ENCODE measurements around the gene UBE3D.

Gene UBE3D

GRCh38 chr6:83006270-83006905, 59.3 kb downstream of the UBE3D start:
- Histone ChIP-seq H3K36me3 (ENCODE audit: insufficient read depth, low read length) (peaks cover 40% of the 10 kb centered on the region), H3K9ac (ENCODE audit: insufficient read length) (no peak overlapping the region), H3K27ac (no peak overlapping the region), H3K4me3 (no peak overlapping the region), H3K9me3 (ENCODE audit: low read depth, low read length) (no peaks in the 10 kb centered on the region)
- DNase-seq (ENCODE audit: low read depth, low spot score), result no peak
- TF ChIP-seq POLR2AphosphoS5 (IDR thresholded peaks at IDR 0.05; ENCODE audit: borderline replicate concordance, low read depth, low read length) (no peak), FOXP2 (optimal IDR thresholded peaks at IDR 0.05; ENCODE audit: control extremely low read depth, extremely low read length, insufficient read depth) (no peak), EZH2 (IDR thresholded peaks at IDR 0.05) (no peak)

- Histone ChIP-seq H3K27ac (no peak overlapping the region), H3K9ac (ENCODE audit: insufficient read length) (no peak overlapping the region)
- TF ChIP-seq EZH2 (IDR thresholded peaks at IDR 0.05) (no peak), POLR2AphosphoS5 (IDR thresholded peaks at IDR 0.05; ENCODE audit: borderline replicate concordance, low read depth, low read length) (no peak), FOXP2 (optimal IDR thresholded peaks at IDR 0.05; ENCODE audit: control extremely low read depth, extremely low read length, insufficient read depth) (no peak)
Observed at GRCh38 chr6:82996156-82996555, 69.5 kb downstream of the UBE3D start.

GRCh38 chr6:82995066-82995465, 70.6 kb downstream of the UBE3D start:
- DNase-seq (ENCODE audit: low read depth, low spot score), result no peak
- no peak overlapping the region for H3K9ac ChIP-seq (ENCODE audit: insufficient read length)
- no peak for TF ChIP-seq FOXP2 (optimal IDR thresholded peaks at IDR 0.05; ENCODE audit: control extremely low read depth, extremely low read length, insufficient read depth)
- no peak for TF ChIP-seq POLR2AphosphoS5 (IDR thresholded peaks at IDR 0.05; ENCODE audit: borderline replicate concordance, low read depth, low read length)
- no peak for TF ChIP-seq EZH2 (IDR thresholded peaks at IDR 0.05)
- H3K4me3 ChIP-seq, result no peak overlapping the region
- no peaks in the 10 kb centered on the region for H3K9me3 ChIP-seq (ENCODE audit: low read depth, low read length)
- H3K36me3 ChIP-seq (ENCODE audit: insufficient read depth, low read length), result peaks cover 29% of the 10 kb centered on the region
- H3K27ac ChIP-seq, result no peak overlapping the region

More at GRCh38 chr6:82996156-82996555, 69.5 kb downstream of the UBE3D start:
- no peaks in the 10 kb centered on the region for H3K9me3 ChIP-seq (ENCODE audit: low read depth, low read length)
- no peak overlapping the region for H3K4me3 ChIP-seq
- H3K36me3 ChIP-seq (ENCODE audit: insufficient read depth, low read length), result peaks cover 24% of the 10 kb centered on the region
- no peak for DNase-seq (ENCODE audit: low read depth, low spot score)

- DNase-seq (ENCODE audit: low read depth, low spot score), result no peak
- H3K27ac ChIP-seq, result peak overlapping the region; percentile 33
Observed at GRCh38 chr6:82989736-82990290, 75.8 kb downstream of the UBE3D start.

GRCh38 chr6:82988930-82989351, 76.7 kb downstream of the UBE3D start:
- Histone ChIP-seq H3K9ac (ENCODE audit: insufficient read length) (no peak overlapping the region), H3K4me3 (no peak overlapping the region), H3K9me3 (ENCODE audit: low read depth, low read length) (no peaks in the 10 kb centered on the region), H3K36me3 (ENCODE audit: insufficient read depth, low read length) (peaks cover 20% of the 10 kb centered on the region), H3K27ac (peak overlapping the region; percentile 33; the same call in 1 of the 2 replicates)
- no peak for DNase-seq (ENCODE audit: low read depth, low spot score)
- no peak for TF ChIP-seq EZH2 (IDR thresholded peaks at IDR 0.05)
- no peak for TF ChIP-seq FOXP2 (optimal IDR thresholded peaks at IDR 0.05; ENCODE audit: control extremely low read depth, extremely low read length, insufficient read depth)
- no peak for TF ChIP-seq POLR2AphosphoS5 (IDR thresholded peaks at IDR 0.05; ENCODE audit: borderline replicate concordance, low read depth, low read length)

More at GRCh38 chr6:82989736-82990290, 75.8 kb downstream of the UBE3D start:
- Histone ChIP-seq H3K9ac (ENCODE audit: insufficient read length) (no peak overlapping the region), H3K4me3 (no peak overlapping the region), H3K36me3 (ENCODE audit: insufficient read depth, low read length) (peaks cover 28% of the 10 kb centered on the region), H3K9me3 (ENCODE audit: low read depth, low read length) (no peaks in the 10 kb centered on the region)
- TF ChIP-seq EZH2 (IDR thresholded peaks at IDR 0.05) (no peak), FOXP2 (optimal IDR thresholded peaks at IDR 0.05; ENCODE audit: control extremely low read depth, extremely low read length, insufficient read depth) (no peak), POLR2AphosphoS5 (IDR thresholded peaks at IDR 0.05; ENCODE audit: borderline replicate concordance, low read depth, low read length) (no peak)

- no peak for DNase-seq (ENCODE audit: low read depth, low spot score)
- no peak overlapping the region for H3K4me3 ChIP-seq
- H3K9ac ChIP-seq (ENCODE audit: insufficient read length), result no peak overlapping the region
- no peak overlapping the region for H3K27ac ChIP-seq
- TF ChIP-seq EZH2 (IDR thresholded peaks at IDR 0.05) (no peak), POLR2AphosphoS5 (IDR thresholded peaks at IDR 0.05; ENCODE audit: borderline replicate concordance, low read depth, low read length) (no peak), FOXP2 (optimal IDR thresholded peaks at IDR 0.05; ENCODE audit: control extremely low read depth, extremely low read length, insufficient read depth) (no peak)
- H3K9me3 ChIP-seq (ENCODE audit: low read depth, low read length), result no peaks in the 10 kb centered on the region
- H3K36me3 ChIP-seq (ENCODE audit: insufficient read depth, low read length), result peaks cover 14% of the 10 kb centered on the region
Observed at GRCh38 chr6:82987951-82988350, 77.7 kb downstream of the UBE3D start.

- H3K9ac ChIP-seq (ENCODE audit: insufficient read length), result no peak overlapping the region
- H3K27ac ChIP-seq, result no peak overlapping the region
- H3K4me3 ChIP-seq, result no peak overlapping the region
- TF ChIP-seq POLR2AphosphoS5 (IDR thresholded peaks at IDR 0.05; ENCODE audit: borderline replicate concordance, low read depth, low read length) (no peak), EZH2 (IDR thresholded peaks at IDR 0.05) (no peak), FOXP2 (optimal IDR thresholded peaks at IDR 0.05; ENCODE audit: control extremely low read depth, extremely low read length, insufficient read depth) (no peak)
- no peak for DNase-seq (ENCODE audit: low read depth, low spot score)
- H3K9me3 ChIP-seq (ENCODE audit: low read depth, low read length), result no peaks in the 10 kb centered on the region
- peaks cover 14% of the 10 kb centered on the region for H3K36me3 ChIP-seq (ENCODE audit: insufficient read depth, low read length)
Observed at GRCh38 chr6:82987416-82987815, 78.2 kb downstream of the UBE3D start.

- DNase-seq (ENCODE audit: low read depth, low spot score), result no peak
- peaks cover 13% of the 10 kb centered on the region for H3K36me3 ChIP-seq (ENCODE audit: insufficient read depth, low read length)
- TF ChIP-seq EZH2 (IDR thresholded peaks at IDR 0.05) (no peak), POLR2AphosphoS5 (IDR thresholded peaks at IDR 0.05; ENCODE audit: borderline replicate concordance, low read depth, low read length) (no peak), FOXP2 (optimal IDR thresholded peaks at IDR 0.05; ENCODE audit: control extremely low read depth, extremely low read length, insufficient read depth) (no peak)
- no peak overlapping the region for H3K4me3 ChIP-seq
- H3K27ac ChIP-seq, result no peak overlapping the region
- H3K9me3 ChIP-seq (ENCODE audit: low read depth, low read length), result no peaks in the 10 kb centered on the region
- no peak overlapping the region for H3K9ac ChIP-seq (ENCODE audit: insufficient read length)
Observed at GRCh38 chr6:82984720-82985119, 80.9 kb downstream of the UBE3D start.
